ENCODE data around the gene PKNOX1. TPM values are rescaled to one million over a fixed set of nuclear protein-coding genes. Genes with fewer than 3 reads are reported as not detected.

Gene PKNOX1
- total and polyA plus RNA-seq, 2 of the 13 experiments (the other 11 are each of a cell fraction or from before 2014, with no cell fraction given) = 7.9 to 16.2 TPM

- peaks cover 3 to 27% of the 10 kb centered on the region in 2 experiments; a peak in 4 of 5 replicates for H3K36me3 ChIP-seq (replicated peaks in 1 of 2; ENCODE audit: control insufficient read depth in 1 of 2, insufficient read depth in 2 of 2, low read length in 2 of 2)
- H3K27ac ChIP-seq (ENCODE audit: extremely low read length, insufficient read depth, low read length) = no peak overlapping the region
- H3K9ac ChIP-seq (ENCODE audit: insufficient read depth, low read depth, low read length) = no peak overlapping the region
- ATAC-seq (no peak), DNase-seq (ENCODE audit: low spot score) (no peak), FAIRE-seq (no peak)
- POLR2A ChIA-PET = no interaction called here
- intact Hi-C loops (cut with micrococcal nuclease; ENCODE audit: unreplicated experiment) (no loop called here), in situ Hi-C loops (cut with HindIII; ENCODE audit: extremely low pct_ligation_motif_present, low pct_unique_long_range_greater_than_20kb) (no loop called here)
- H3K4me3 ChIP-seq (replicated peaks in 1 of 3; ENCODE audit: insufficient read depth in 1 of 3, low read depth in 2 of 3, low read length in 3 of 3) = no peak overlapping the region
- WGBS (ENCODE audit: low lambda C conversion rate) = 87% methylated on average over 4 of the region's 4 CpGs
- BruUV-seq (replicated peaks) = no TSS peak
- H3K79me2 ChIP-seq (ENCODE audit: insufficient read depth, low read length) = no peaks in the 10 kb centered on the region
- CTCF ChIA-PET (ENCODE audit: low intra/inter-chr PET ratio, low total read pairs) = no interaction called here
- H3K4me1 ChIP-seq (ENCODE audit: insufficient read depth, low read length) = no peaks in the 10 kb centered on the region
- no peaks in the 10 kb centered on the region for H3K9me3 ChIP-seq (ENCODE audit: low read length)
- H3K4me2 ChIP-seq (ENCODE audit: low read depth, low read length) = no peak overlapping the region
- no peak overlapping the region for H2AFZ ChIP-seq (ENCODE audit: low read length)
- no peaks in the 10 kb centered on the region for H4K20me1 ChIP-seq (ENCODE audit: insufficient read depth, low read length)
- no peaks in the 10 kb centered on the region for H3K27me3 ChIP-seq (ENCODE audit: control insufficient read depth in 1 of 2, insufficient read depth in 2 of 2, low read length in 2 of 2)
- TF ChIP-seq EZH2 (conservative IDR thresholded peaks at IDR 0.05; ENCODE audit: low read depth, low read length) (no peak), ARHGAP35 (CRISPR knock-in tag; IDR thresholded peaks at IDR 0.05; ENCODE audit: borderline replicate concordance) (no peak), REPIN1 (CRISPR knock-in tag; IDR thresholded peaks at IDR 0.05; ENCODE audit: borderline replicate concordance, low read depth) (no peak), ZNF318 (CRISPR knock-in tag; IDR thresholded peaks at IDR 0.05) (no peak), ZNF282 (IDR thresholded peaks at IDR 0.05; ENCODE audit: partially characterized antibody) (no peak), ZBTB7B (CRISPR knock-in tag; IDR thresholded peaks at IDR 0.05) (no peak), PCBP1 (IDR thresholded peaks at IDR 0.05; ENCODE audit: borderline replicate concordance, low read depth, low read length) (no peak), MYC (CRISPR knock-in tag; IDR thresholded peaks at IDR 0.05; ENCODE audit: borderline replicate concordance) (no peak)
- TF ChIP-seq, protein P1, sequence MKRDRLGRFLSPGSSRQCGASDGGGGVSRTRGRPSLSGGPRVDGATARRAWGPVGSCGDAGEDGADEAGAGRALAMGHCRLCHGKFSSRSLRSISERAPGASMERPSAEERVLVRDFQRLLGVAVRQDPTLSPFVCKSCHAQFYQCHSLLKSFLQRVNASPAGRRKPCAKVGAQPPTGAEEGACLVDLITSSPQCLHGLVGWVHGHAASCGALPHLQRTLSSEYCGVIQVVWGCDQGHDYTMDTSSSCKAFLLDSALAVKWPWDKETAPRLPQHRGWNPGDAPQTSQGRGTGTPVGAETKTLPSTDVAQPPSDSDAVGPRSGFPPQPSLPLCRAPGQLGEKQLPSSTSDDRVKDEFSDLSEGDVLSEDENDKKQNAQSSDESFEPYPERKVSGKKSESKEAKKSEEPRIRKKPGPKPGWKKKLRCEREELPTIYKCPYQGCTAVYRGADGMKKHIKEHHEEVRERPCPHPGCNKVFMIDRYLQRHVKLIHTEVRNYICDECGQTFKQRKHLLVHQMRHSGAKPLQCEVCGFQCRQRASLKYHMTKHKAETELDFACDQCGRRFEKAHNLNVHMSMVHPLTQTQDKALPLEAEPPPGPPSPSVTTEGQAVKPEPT (CRISPR knock-in tag; IDR thresholded peaks at IDR 0.05; ENCODE audit: low read depth) = no peak
- TF ChIP-seq, protein P2, sequence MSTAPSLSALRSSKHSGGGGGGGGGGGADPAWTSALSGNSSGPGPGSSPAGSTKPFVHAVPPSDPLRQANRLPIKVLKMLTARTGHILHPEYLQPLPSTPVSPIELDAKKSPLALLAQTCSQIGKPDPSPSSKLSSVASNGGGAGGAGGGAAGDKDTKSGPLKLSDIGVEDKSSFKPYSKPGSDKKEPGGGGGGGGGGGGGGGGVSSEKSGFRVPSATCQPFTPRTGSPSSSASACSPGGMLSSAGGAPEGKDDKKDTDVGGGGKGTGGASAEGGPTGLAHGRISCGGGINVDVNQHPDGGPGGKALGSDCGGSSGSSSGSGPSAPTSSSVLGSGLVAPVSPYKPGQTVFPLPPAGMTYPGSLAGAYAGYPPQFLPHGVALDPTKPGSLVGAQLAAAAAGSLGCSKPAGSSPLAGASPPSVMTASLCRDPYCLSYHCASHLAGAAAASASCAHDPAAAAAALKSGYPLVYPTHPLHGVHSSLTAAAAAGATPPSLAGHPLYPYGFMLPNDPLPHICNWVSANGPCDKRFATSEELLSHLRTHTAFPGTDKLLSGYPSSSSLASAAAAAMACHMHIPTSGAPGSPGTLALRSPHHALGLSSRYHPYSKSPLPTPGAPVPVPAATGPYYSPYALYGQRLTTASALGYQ (CRISPR knock-in tag; IDR thresholded peaks at IDR 0.05) = no peak
Observed at GRCh38 chr21:43006874-43007208, 32.5 kb downstream of the PKNOX1 start.
